Measurements from ENCODE around the gene MEMO1.

- TF ChIP-seq OSR1 (CRISPR knock-in tag; IDR thresholded peaks at IDR 0.05) (no peak), TSHZ2 (CRISPR knock-in tag; IDR thresholded peaks at IDR 0.05) (no peak), ISL1 (CRISPR knock-in tag; IDR thresholded peaks at IDR 0.05) (no peak), ZFP3 (CRISPR knock-in tag; IDR thresholded peaks at IDR 0.05) (no peak), ZFP30 (CRISPR knock-in tag; IDR thresholded peaks at IDR 0.05) (no peak), GLIS3 (CRISPR knock-in tag; IDR thresholded peaks at IDR 0.05) (no peak), ARNTL (CRISPR knock-in tag; IDR thresholded peaks at IDR 0.05; ENCODE audit: borderline replicate concordance, low read depth) (no peak), CSDC2 (CRISPR knock-in tag; IDR thresholded peaks at IDR 0.05) (no peak), PATZ1 (CRISPR knock-in tag; IDR thresholded peaks at IDR 0.05; ENCODE audit: borderline replicate concordance) (no peak), PPARA (CRISPR knock-in tag; IDR thresholded peaks at IDR 0.05; ENCODE audit: borderline replicate concordance) (no peak), ZNF565 (CRISPR knock-in tag; conservative IDR thresholded peaks at IDR 0.05; ENCODE audit: low read depth) (no peak), CREB5 (CRISPR knock-in tag; IDR thresholded peaks at IDR 0.05; ENCODE audit: low read depth) (no peak), ZC3H10 (CRISPR knock-in tag; IDR thresholded peaks at IDR 0.05) (no peak), SNAI2 (CRISPR knock-in tag; IDR thresholded peaks at IDR 0.05) (no peak)
These were observed 54.5 kb downstream of the MEMO1 start for GRCh38 chr2:31956312-31956711.
